ENCODE measurements around the gene THPO. TPM values are rescaled to one million over a fixed set of nuclear protein-coding genes. Genes with fewer than 3 reads are reported as not detected.

Gene THPO
- total and polyA plus RNA-seq, 9 of the 15 experiments (the other 6 are each of a cell fraction or from before 2014, with no cell fraction given) = 0.11 to 1.1 (median 0.35) TPM; not detected in 1

DNA sequence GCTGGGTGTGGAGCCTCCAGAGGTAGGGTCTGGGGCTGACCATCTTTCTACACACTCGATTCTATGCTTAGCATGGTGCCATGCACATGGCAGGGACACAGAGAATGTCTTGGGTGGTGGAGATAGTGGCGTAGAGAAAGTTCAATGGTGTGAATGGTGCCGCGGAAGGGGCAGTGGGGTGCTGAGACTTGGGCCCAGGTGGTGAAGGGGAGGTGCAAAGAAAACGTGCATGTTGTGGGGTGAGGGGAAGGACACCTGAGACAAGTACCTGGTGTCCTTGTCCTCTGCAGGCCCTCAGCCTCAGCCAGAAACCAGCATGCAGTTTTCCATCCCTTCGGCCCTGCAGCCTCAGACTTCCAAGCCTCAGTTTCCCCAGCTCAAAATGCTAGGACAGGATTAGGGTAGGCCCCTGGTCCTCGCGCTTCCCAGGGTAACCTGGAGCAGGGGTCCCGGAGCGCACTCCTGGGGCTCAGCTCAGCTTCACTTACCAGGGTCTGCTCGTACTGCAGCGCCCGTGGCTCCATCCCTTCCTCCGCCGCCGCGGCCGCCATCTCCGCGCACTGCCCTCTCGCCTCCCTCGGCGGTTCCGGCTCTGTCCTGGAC lies 17.0 kb downstream of the THPO start (continued):
- TF ChIP-seq, protein P1, sequence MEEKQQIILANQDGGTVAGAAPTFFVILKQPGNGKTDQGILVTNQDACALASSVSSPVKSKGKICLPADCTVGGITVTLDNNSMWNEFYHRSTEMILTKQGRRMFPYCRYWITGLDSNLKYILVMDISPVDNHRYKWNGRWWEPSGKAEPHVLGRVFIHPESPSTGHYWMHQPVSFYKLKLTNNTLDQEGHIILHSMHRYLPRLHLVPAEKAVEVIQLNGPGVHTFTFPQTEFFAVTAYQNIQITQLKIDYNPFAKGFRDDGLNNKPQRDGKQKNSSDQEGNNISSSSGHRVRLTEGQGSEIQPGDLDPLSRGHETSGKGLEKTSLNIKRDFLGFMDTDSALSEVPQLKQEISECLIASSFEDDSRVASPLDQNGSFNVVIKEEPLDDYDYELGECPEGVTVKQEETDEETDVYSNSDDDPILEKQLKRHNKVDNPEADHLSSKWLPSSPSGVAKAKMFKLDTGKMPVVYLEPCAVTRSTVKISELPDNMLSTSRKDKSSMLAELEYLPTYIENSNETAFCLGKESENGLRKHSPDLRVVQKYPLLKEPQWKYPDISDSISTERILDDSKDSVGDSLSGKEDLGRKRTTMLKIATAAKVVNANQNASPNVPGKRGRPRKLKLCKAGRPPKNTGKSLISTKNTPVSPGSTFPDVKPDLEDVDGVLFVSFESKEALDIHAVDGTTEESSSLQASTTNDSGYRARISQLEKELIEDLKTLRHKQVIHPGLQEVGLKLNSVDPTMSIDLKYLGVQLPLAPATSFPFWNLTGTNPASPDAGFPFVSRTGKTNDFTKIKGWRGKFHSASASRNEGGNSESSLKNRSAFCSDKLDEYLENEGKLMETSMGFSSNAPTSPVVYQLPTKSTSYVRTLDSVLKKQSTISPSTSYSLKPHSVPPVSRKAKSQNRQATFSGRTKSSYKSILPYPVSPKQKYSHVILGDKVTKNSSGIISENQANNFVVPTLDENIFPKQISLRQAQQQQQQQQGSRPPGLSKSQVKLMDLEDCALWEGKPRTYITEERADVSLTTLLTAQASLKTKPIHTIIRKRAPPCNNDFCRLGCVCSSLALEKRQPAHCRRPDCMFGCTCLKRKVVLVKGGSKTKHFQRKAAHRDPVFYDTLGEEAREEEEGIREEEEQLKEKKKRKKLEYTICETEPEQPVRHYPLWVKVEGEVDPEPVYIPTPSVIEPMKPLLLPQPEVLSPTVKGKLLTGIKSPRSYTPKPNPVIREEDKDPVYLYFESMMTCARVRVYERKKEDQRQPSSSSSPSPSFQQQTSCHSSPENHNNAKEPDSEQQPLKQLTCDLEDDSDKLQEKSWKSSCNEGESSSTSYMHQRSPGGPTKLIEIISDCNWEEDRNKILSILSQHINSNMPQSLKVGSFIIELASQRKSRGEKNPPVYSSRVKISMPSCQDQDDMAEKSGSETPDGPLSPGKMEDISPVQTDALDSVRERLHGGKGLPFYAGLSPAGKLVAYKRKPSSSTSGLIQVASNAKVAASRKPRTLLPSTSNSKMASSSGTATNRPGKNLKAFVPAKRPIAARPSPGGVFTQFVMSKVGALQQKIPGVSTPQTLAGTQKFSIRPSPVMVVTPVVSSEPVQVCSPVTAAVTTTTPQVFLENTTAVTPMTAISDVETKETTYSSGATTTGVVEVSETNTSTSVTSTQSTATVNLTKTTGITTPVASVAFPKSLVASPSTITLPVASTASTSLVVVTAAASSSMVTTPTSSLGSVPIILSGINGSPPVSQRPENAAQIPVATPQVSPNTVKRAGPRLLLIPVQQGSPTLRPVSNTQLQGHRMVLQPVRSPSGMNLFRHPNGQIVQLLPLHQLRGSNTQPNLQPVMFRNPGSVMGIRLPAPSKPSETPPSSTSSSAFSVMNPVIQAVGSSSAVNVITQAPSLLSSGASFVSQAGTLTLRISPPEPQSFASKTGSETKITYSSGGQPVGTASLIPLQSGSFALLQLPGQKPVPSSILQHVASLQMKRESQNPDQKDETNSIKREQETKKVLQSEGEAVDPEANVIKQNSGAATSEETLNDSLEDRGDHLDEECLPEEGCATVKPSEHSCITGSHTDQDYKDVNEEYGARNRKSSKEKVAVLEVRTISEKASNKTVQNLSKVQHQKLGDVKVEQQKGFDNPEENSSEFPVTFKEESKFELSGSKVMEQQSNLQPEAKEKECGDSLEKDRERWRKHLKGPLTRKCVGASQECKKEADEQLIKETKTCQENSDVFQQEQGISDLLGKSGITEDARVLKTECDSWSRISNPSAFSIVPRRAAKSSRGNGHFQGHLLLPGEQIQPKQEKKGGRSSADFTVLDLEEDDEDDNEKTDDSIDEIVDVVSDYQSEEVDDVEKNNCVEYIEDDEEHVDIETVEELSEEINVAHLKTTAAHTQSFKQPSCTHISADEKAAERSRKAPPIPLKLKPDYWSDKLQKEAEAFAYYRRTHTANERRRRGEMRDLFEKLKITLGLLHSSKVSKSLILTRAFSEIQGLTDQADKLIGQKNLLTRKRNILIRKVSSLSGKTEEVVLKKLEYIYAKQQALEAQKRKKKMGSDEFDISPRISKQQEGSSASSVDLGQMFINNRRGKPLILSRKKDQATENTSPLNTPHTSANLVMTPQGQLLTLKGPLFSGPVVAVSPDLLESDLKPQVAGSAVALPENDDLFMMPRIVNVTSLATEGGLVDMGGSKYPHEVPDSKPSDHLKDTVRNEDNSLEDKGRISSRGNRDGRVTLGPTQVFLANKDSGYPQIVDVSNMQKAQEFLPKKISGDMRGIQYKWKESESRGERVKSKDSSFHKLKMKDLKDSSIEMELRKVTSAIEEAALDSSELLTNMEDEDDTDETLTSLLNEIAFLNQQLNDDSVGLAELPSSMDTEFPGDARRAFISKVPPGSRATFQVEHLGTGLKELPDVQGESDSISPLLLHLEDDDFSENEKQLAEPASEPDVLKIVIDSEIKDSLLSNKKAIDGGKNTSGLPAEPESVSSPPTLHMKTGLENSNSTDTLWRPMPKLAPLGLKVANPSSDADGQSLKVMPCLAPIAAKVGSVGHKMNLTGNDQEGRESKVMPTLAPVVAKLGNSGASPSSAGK (IDR thresholded peaks at IDR 0.05) = no peak
- TF ChIP-seq ZNF3 (CRISPR knock-in tag; IDR thresholded peaks at IDR 0.05) (no peak), ELF2 (CRISPR knock-in tag; IDR thresholded peaks at IDR 0.05) (no peak), ZNF431 (CRISPR knock-in tag; IDR thresholded peaks at IDR 0.05) (0 out of 2 replicates have a peak, but pooled peaks have one; percentile 26), BCOR (IDR thresholded peaks at IDR 0.05) (0 out of 2 replicates have a peak, but pooled peaks have one; percentile 23), ZKSCAN3 (CRISPR knock-in tag; IDR thresholded peaks at IDR 0.05) (no peak), TSC22D4 (tag; IDR thresholded peaks at IDR 0.05) (no peak), FOS (IDR thresholded peaks at IDR 0.05; ENCODE audit: extremely low read depth, insufficient read length) (no peak)
- TF ChIP-seq, protein P2, sequence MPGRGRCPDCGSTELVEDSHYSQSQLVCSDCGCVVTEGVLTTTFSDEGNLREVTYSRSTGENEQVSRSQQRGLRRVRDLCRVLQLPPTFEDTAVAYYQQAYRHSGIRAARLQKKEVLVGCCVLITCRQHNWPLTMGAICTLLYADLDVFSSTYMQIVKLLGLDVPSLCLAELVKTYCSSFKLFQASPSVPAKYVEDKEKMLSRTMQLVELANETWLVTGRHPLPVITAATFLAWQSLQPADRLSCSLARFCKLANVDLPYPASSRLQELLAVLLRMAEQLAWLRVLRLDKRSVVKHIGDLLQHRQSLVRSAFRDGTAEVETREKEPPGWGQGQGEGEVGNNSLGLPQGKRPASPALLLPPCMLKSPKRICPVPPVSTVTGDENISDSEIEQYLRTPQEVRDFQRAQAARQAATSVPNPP (IDR thresholded peaks at IDR 0.05; ENCODE audit: borderline replicate concordance, insufficient read depth, insufficient read length) = no peak
- TF ChIP-seq, protein P3, sequence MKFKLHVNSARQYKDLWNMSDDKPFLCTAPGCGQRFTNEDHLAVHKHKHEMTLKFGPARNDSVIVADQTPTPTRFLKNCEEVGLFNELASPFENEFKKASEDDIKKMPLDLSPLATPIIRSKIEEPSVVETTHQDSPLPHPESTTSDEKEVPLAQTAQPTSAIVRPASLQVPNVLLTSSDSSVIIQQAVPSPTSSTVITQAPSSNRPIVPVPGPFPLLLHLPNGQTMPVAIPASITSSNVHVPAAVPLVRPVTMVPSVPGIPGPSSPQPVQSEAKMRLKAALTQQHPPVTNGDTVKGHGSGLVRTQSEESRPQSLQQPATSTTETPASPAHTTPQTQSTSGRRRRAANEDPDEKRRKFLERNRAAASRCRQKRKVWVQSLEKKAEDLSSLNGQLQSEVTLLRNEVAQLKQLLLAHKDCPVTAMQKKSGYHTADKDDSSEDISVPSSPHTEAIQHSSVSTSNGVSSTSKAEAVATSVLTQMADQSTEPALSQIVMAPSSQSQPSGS (CRISPR knock-in tag; IDR thresholded peaks at IDR 0.05) = no peak

All from K562 (cell line).